ENCODE data around the gene C16orf95. TPM values are rescaled to one million over a fixed set of nuclear protein-coding genes. Genes with fewer than 3 reads are reported as not detected.
"Not testable (repeated sequence)": the region's sequence is repeated elsewhere in the genome, so short reads cannot be mapped to it uniquely, and the experiment has no call there.

The C16orf95 gene
- total RNA-seq (2014; rRNA removed; shearing (Covaris generic); ENCODE audit: low replicate concordance): 9.7 and 12.0 TPM in 2 replicates

- Histone ChIP-seq H4K20me1 (ENCODE audit: insufficient read depth, low read depth, low read length) (no peaks in the 10 kb centered on the region), H3K27me3 (ENCODE audit: low read length) (no peaks in the 10 kb centered on the region), H3K27ac (ENCODE audit: low read length) (peak within 1 kb of the TSS; percentile 73), H3K79me2 (ENCODE audit: low read length) (peaks cover 27% of the 10 kb centered on the region), H3K9me2 (replicated peaks; ENCODE audit: insufficient read depth, low read length) (no peaks in the 10 kb centered on the region), H3K9me3 (ENCODE audit: low read length) (no peaks in the 10 kb centered on the region), H3K36me3 (ENCODE audit: insufficient read depth, low read length) (peaks cover 2% of the 10 kb centered on the region; the same call in 1 of the 2 replicates), H3K4me2 (ENCODE audit: low read depth, low read length, poor library complexity, severe bottlenecking) (peak within 1 kb of the TSS; percentile 88), H3K4me1 (ENCODE audit: low read length) (peaks cover 19% of the 10 kb centered on the region), H2AFZ (ENCODE audit: low read length) (peak within 1 kb of the TSS; percentile 46; the same call in 1 of the 2 replicates), H3K4me3 (ENCODE audit: low read length) (peak within 1 kb of the TSS; percentile 89), H3K9ac (ENCODE audit: low read length) (peak within 1 kb of the TSS; percentile 84)
- DNase-seq: peak; percentile 99
These were observed at the start of gene C16orf95 for GRCh38 chr16:87316923-87317749. TSS of gene C16orf95 (minus strand) at chr16:87317392. CDS start at chr16:87317242, 150 bp downstream.

- H4K20me1 ChIP-seq (ENCODE audit: insufficient read depth, low read depth, low read length): peaks cover 22% of the 10 kb centered on the region; the same call in 1 of the 2 replicates
- no peaks in the 10 kb centered on the region for H3K9me3 ChIP-seq (ENCODE audit: low read length)
- H3K4me1 ChIP-seq (ENCODE audit: low read length): no peaks in the 10 kb centered on the region
- no peak overlapping the region for H3K4me3 ChIP-seq (ENCODE audit: low read length)
- H3K4me2 ChIP-seq (ENCODE audit: low read depth, low read length, poor library complexity, severe bottlenecking): no peak overlapping the region
- DNase-seq: no peak
- no peak overlapping the region for H3K27ac ChIP-seq (ENCODE audit: low read length)
- H3K27me3 ChIP-seq (ENCODE audit: low read length): no peaks in the 10 kb centered on the region
- H3K36me3 ChIP-seq (ENCODE audit: insufficient read depth, low read length): no peaks in the 10 kb centered on the region
- no peak overlapping the region for H3K9ac ChIP-seq (ENCODE audit: low read length)
- H3K79me2 ChIP-seq (ENCODE audit: low read length): peaks cover 94% of the 10 kb centered on the region
- H3K9me2 ChIP-seq (replicated peaks; ENCODE audit: insufficient read depth, low read length): no peaks in the 10 kb centered on the region
- no peak overlapping the region for H2AFZ ChIP-seq (ENCODE audit: low read length)
These were observed 49.7 kb upstream of the C16orf95 start for GRCh38 chr16:87366930-87367329.

GRCh38 chr16:87366288-87366687 is 49.1 kb upstream of the C16orf95 start:
- Histone ChIP-seq H3K9me3 (ENCODE audit: low read length) (no peaks in the 10 kb centered on the region), H3K79me2 (ENCODE audit: low read length) (peaks cover 94% of the 10 kb centered on the region), H3K4me2 (ENCODE audit: low read depth, low read length, poor library complexity, severe bottlenecking) (no peak overlapping the region), H3K4me3 (ENCODE audit: low read length) (no peak overlapping the region), H2AFZ (ENCODE audit: low read length) (no peak overlapping the region), H3K27ac (ENCODE audit: low read length) (no peak overlapping the region), H3K27me3 (ENCODE audit: low read length) (no peaks in the 10 kb centered on the region), H3K36me3 (ENCODE audit: insufficient read depth, low read length) (no peaks in the 10 kb centered on the region; the same call in 1 of the 2 replicates), H3K4me1 (ENCODE audit: low read length) (no peaks in the 10 kb centered on the region), H3K9ac (ENCODE audit: low read length) (no peak overlapping the region), H4K20me1 (ENCODE audit: insufficient read depth, low read depth, low read length) (peaks cover 22% of the 10 kb centered on the region; the same call in 1 of the 2 replicates), H3K9me2 (replicated peaks; ENCODE audit: insufficient read depth, low read length) (no peaks in the 10 kb centered on the region)
- DNase-seq: no peak

- no peaks in the 10 kb centered on the region for H3K9me3 ChIP-seq (ENCODE audit: low read length)
- H3K4me1 ChIP-seq (ENCODE audit: low read length): no peaks in the 10 kb centered on the region
- H3K36me3 ChIP-seq (ENCODE audit: insufficient read depth, low read length): no peaks in the 10 kb centered on the region; the same call in 1 of the 2 replicates
- no peak for DNase-seq
- peaks cover 31% of the 10 kb centered on the region; the same call in 1 of the 2 replicates for H4K20me1 ChIP-seq (ENCODE audit: insufficient read depth, low read depth, low read length)
- peaks cover 88% of the 10 kb centered on the region for H3K79me2 ChIP-seq (ENCODE audit: low read length)
- no peak overlapping the region for H3K27ac ChIP-seq (ENCODE audit: low read length)
- H3K4me3 ChIP-seq (ENCODE audit: low read length): no peak overlapping the region
- no peak overlapping the region for H3K9ac ChIP-seq (ENCODE audit: low read length)
- no peaks in the 10 kb centered on the region for H3K27me3 ChIP-seq (ENCODE audit: low read length)
- no peak overlapping the region for H2AFZ ChIP-seq (ENCODE audit: low read length)
- H3K4me2 ChIP-seq (ENCODE audit: low read depth, low read length, poor library complexity, severe bottlenecking): no peak overlapping the region
- no peaks in the 10 kb centered on the region for H3K9me2 ChIP-seq (replicated peaks; ENCODE audit: insufficient read depth, low read length)
These were observed 48.0 kb upstream of the C16orf95 start for GRCh38 chr16:87365021-87365713.

GRCh38 chr16:87363771-87364455 is 46.7 kb upstream of the C16orf95 start:
- no peaks in the 10 kb centered on the region for H3K9me3 ChIP-seq (ENCODE audit: low read length)
- peaks cover 77% of the 10 kb centered on the region for H3K79me2 ChIP-seq (ENCODE audit: low read length)
- no peaks in the 10 kb centered on the region for H3K27me3 ChIP-seq (ENCODE audit: low read length)
- H3K9ac ChIP-seq (ENCODE audit: low read length): no peak overlapping the region
- no peaks in the 10 kb centered on the region for H3K9me2 ChIP-seq (replicated peaks; ENCODE audit: insufficient read depth, low read length)
- no peaks in the 10 kb centered on the region for H3K4me1 ChIP-seq (ENCODE audit: low read length)
- no peak overlapping the region for H2AFZ ChIP-seq (ENCODE audit: low read length)
- H3K4me2 ChIP-seq (ENCODE audit: low read depth, low read length, poor library complexity, severe bottlenecking): no peak overlapping the region
- H3K36me3 ChIP-seq (ENCODE audit: insufficient read depth, low read length): no peaks in the 10 kb centered on the region; the same call in 1 of the 2 replicates
- H3K4me3 ChIP-seq (ENCODE audit: low read length): no peak overlapping the region
- peaks cover 26% of the 10 kb centered on the region; the same call in 1 of the 2 replicates for H4K20me1 ChIP-seq (ENCODE audit: insufficient read depth, low read depth, low read length)
- DNase-seq: no peak
- no peak overlapping the region for H3K27ac ChIP-seq (ENCODE audit: low read length)

GRCh38 chr16:87362828-87363559 is 45.8 kb upstream of the C16orf95 start:
- H3K4me3 ChIP-seq (ENCODE audit: low read length); H3K36me3 ChIP-seq (ENCODE audit: insufficient read depth, low read length); H3K27ac ChIP-seq (ENCODE audit: low read length); H3K9ac ChIP-seq (ENCODE audit: low read length); H3K9me3 ChIP-seq (ENCODE audit: low read length); H3K27me3 ChIP-seq (ENCODE audit: low read length); H2AFZ ChIP-seq (ENCODE audit: low read length); H3K4me1 ChIP-seq (ENCODE audit: low read length); H3K4me2 ChIP-seq (ENCODE audit: low read depth, low read length, poor library complexity, severe bottlenecking); H3K9me2 ChIP-seq (replicated peaks; ENCODE audit: insufficient read depth, low read length); DNase-seq: not testable (repeated sequence)
- H4K20me1 ChIP-seq (ENCODE audit: insufficient read depth, low read depth, low read length): peaks cover 25% of the 10 kb centered on the region; the same call in 1 of the 2 replicates
- H3K79me2 ChIP-seq (ENCODE audit: low read length): peaks cover 72% of the 10 kb centered on the region

- H3K9ac ChIP-seq (ENCODE audit: low read length): no peak overlapping the region
- H3K27ac ChIP-seq (ENCODE audit: low read length): no peak overlapping the region
- H3K27me3 ChIP-seq (ENCODE audit: low read length): no peaks in the 10 kb centered on the region
- no peak overlapping the region for H3K4me3 ChIP-seq (ENCODE audit: low read length)
- H4K20me1 ChIP-seq (ENCODE audit: insufficient read depth, low read depth, low read length): peaks cover 16% of the 10 kb centered on the region; the same call in 1 of the 2 replicates
- no peaks in the 10 kb centered on the region for H3K9me2 ChIP-seq (replicated peaks; ENCODE audit: insufficient read depth, low read length)
- H3K79me2 ChIP-seq (ENCODE audit: low read length): peaks cover 67% of the 10 kb centered on the region
- no peak overlapping the region for H2AFZ ChIP-seq (ENCODE audit: low read length)
- H3K9me3 ChIP-seq (ENCODE audit: low read length): no peaks in the 10 kb centered on the region
- no peaks in the 10 kb centered on the region for H3K4me1 ChIP-seq (ENCODE audit: low read length)
- no peak overlapping the region for H3K4me2 ChIP-seq (ENCODE audit: low read depth, low read length, poor library complexity, severe bottlenecking)
- DNase-seq: no peak
- no peaks in the 10 kb centered on the region; the same call in 1 of the 2 replicates for H3K36me3 ChIP-seq (ENCODE audit: insufficient read depth, low read length)
These were observed 44.9 kb upstream of the C16orf95 start for GRCh38 chr16:87361916-87362619.
